ENCODE measurements around the gene STARD3NL.

The STARD3NL gene

DNA sequence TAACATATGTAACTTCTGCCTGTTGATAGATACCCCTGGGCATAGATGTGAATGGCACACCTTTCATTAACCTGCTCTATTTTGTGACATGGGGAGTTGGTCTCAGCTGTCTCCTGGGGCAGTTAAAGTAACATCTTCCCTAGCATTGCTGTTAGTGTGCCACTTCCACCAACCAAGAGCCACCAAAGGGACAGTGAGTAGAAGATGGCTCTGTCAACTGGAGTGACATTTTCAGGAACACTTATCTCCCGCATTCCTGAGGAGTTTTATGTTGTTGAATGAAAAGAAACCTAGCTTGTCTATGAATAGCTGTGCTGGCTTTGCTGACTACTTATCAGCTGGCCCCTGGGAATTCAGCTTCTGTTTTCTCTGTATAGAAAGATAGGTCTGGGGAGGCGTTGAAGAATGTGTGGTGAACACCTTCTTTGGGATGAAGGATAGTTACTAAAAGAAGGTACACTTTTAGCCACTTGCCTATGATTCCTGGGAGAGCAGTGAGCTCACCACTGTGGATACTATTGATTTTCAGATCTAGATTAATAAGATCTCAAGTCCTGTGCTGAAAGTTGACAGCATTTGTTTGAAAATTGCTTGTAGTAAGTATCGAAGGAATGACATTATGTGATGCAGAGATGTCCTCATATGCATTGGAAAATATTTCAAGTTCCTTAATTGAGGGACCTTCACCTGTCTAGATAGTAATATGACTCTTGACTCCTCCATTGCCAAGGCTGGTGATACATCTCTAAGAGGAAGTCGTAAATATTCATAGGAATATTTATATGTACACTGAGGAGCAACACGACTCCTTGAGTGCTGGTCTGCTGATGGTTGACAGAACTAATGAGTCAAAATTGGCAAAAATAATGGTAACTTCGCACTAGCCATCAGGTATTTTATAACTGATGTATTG, 7.6 kb downstream of the STARD3NL start:
- DNase-seq: no peak

DNA sequence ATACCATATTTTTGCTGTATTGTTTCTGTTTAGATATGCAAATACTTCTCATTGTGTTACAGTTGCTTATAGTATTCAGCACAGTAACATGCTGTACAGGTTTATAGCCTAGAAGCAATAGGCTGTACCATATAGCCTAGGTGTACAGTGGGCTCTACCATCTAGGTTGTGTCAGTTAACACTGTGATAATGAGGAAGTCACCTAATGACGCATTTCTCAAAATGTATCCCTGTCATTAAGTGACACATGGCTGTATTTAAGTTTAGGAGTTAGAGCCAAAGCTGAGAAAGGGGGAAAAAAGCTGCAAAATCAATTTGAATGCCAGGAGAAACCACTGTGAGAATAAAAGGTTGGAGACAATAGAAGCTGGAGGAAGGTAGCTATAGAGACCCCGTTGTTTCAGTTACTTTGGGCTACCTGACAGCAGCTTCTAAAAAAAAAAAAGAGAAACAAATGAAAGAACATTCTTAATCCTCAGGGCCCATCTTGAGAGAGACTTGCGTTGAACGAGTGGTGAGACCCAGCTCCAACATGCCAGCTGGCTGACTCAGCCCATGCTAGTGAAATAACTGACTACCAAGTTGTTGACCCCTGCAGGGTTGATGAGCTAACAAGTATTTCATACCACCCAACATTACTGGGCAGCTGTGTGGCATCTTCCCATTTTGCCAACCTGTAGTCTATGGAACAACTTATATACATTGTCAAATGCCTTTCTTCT, 8.7 kb downstream of the STARD3NL start:
- no peak for DNase-seq

DNA sequence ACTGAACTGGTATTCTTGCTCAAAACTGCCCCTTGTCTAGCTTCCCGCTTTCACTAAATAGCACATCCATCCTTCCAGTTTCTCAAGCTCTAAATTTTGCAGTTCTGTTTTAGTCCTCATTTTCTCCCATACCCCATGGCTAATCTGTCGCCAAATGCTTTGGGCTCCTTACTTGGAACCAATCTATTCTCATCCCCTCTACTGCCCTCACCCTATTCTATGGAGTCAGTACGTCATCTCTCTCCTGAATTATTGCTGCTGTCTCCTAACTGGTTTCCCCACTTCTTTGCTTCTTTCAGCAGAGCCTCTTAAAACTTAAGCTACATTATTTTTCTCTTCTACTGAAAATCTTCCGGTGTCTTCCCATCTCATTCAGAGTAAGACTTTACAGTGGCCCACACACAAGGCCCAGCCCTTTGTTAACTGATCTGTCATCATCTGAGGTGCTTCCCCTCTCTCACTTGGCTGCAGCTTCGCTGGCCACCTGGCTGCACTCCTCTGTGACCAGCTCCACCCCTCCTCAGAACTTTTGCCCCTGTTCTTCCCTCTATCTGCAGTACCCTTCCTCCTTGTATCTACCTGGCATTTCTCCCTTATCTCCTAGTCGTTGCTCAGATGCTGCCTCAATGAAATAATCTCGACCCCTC, 9.9 kb downstream of the STARD3NL start:
- no peak for DNase-seq

DNA sequence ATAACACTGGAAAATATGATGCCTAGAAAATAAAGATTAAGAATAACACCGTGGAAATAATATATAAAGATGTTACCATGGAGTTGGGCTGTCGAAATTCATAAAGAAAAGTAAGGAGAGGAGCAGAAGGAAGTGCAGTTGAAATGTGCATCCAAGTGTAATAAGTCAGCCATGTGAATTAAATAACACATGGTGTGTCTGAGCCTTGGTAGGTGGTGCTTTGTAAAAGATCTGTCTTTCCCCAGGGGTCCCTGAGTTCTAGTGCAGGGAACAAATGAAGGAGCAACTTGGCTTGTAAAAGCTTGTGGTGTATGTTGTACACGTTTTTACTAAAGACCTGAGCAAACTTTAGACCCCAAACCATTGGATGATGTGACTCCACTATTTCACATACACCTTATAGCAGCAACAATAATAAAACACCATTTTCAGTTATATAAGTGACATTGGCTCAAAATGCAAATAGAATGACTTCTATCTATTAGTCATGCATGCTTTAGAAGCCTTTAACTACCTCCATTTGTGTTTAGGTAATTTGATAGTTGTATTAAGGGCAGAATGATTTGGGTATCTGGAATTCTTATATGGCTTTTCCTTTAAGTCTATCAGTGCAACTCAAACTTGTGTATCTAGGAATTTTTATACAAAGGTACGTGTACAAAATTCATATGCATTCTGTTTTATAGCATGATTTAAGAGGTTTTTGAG, 11.3 kb downstream of the STARD3NL start:
- no peak for DNase-seq

DNA sequence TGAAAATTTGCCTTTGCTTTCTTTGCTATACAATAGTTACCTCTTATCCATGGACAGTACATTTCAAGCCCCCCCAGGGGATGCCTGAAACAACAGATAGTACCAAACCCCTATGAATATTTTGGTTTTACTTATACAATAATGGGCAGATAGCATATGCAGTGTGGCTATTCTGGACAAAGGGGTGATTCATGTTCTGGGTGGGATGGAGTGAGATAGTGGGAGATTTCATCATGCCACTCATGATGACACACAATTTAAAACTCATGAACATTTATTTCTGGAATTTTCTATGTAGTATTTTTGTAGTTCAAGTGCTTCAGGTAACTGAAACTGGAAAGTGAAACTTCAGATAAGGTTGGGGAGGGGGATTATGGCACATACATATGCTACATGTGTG, 12.0 kb downstream of the STARD3NL start:
- no peak for DNase-seq

DNA sequence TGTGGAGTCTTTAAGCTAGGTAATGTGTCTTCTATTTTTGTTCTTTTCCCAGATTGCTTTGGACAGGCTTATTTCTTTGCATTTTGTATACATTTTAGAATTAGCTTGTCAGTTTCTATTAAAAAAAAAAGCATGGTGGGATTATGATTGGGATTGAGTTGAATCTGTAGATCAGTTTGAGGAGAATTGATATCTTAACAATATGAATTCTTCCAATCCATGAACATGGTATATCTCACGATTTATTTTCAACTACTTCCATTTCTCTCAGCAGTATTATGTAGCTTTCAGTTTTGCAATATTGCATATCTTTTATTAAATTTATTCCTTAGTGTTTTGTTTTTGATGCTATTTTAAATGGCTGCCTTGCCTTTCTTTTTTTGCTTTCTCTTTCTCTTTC, 13.7 kb downstream of the STARD3NL start:
- DNase-seq: no peak

DNA sequence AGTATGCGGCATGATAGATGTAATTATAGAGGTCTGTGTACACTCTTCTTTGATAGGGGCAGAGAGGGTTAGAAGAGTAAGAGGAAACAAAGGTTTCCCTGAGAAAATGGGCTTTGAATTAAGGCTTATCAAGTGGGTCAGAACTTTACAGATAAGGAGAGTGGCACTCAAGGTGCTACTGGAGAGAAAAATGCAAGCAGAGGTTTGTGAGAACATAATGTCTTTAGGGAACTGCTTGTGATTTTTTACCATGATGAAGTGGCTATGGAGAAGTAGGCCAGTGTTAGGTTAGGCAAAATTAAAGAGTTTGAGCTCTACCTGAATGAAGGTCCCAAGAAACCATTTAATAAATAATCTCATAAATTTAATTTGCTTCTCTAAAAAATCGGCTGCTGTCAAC, 14.3 kb downstream of the STARD3NL start:
- DNase-seq: no peak

DNA sequence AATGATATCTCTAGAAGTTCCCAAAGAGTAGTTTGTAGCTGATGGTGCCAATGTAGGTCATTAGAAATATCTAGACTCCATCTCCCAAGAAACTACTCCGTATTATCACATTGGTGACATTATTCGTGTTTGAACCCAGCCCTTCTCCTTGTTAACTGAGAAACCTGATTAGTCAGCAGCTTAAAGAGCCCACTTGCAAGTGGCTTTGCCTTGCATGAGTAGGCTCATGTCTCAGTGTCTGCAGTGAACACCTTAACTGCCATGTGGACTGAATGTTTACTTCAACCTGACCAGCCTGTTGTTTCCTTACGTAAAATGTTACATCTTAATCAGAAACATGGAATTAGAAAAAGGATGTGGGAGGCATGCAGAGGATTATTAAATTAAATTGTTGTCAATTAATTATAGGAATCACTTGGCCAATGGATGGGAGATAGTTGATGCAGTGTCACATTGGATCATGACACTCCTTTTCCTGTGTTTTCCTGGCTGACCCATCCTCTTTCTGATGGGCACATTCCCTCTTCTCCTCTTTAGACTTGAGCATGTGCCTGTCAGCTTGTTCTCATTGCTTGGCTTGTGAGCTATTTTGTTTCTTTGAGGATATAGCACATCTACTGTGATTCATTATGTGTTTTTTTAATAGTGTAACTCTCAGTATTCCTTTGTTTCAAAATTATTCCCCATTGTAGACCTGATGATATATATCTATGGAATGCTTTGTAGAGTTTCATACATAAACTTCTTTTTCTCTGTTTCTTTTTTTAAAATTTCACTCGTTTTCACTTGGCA, 18.0 kb downstream of the STARD3NL start:
- DNase-seq: no peak

DNA sequence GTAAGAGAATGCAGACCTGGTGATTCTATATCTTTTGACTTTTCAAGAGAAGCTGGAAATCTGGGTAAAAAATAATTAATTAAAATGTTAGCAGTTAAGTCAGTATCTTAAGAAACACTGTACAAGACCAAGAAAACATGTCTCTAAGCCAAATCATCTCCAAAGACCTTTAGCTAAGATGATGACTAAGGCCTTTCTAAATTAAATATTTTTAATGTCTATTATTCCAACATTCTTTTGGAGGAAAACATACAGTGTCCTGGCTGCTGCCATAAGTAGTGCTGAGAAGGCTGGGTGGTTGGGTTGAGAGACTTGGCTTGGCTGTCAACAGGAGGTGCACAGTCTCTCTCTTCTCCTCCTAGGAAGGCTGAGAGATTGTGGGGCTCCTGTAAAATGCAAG, 20.3 kb downstream of the STARD3NL start:
- no peak for DNase-seq

DNA sequence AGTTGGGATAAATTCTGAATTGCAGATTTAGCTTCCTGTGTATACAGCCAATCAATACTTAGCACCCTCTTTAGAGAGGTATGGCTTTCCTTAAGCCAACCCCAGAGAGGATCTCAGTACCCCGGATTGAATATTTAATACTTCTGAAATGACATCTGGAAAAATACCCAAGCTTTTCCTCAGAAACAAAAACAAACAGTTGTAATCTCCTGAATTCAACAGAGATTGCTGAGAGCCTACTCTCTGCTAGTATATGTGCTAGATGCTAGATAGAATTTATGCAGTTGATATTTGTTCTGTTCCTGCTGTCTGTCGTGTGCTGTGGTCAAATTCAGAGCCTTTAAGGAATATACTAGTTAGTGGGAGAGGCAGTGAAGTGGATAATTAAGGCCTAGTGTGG, 21.1 kb downstream of the STARD3NL start:
- DNase-seq: no peak

DNA sequence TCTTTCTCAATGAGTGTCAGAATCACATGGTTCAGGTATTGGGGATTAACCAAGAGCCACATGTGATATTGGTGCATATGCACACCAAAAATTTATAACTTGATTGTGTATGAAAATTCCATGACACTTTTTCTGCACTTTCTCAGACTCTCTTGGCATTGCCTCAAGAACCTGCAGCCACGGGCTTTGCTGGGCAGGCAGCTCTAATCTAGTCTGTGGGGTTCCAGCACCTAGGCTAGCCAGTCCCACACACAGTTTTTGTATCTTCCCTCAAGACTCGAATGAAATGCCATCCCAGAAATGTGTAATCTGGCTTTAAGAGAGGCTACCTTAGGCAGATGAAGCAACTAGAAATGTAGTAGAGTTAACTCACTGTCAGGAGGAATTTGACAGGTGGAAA, 21.7 kb downstream of the STARD3NL start:
- DNase-seq: no peak

DNA sequence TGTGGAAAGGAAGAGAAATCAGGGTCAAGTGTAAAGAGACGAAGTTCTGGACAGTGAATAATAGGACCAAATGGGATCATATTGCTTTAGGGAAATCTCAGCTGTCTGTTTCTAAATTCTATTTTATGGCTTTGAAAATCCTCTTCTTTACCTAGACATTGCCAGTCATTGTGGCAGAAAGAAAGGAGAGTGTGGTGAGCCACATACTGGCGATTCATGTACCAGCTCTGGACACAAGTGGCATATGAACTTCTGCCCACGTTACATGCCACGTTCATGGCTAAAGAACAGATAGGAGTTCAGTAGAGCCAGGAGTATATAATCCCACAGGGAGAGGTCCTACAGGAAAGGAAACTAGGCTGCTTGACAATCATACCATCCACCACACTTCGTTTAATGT, 28.0 kb downstream of the STARD3NL start:
- DNase-seq: no peak

DNA sequence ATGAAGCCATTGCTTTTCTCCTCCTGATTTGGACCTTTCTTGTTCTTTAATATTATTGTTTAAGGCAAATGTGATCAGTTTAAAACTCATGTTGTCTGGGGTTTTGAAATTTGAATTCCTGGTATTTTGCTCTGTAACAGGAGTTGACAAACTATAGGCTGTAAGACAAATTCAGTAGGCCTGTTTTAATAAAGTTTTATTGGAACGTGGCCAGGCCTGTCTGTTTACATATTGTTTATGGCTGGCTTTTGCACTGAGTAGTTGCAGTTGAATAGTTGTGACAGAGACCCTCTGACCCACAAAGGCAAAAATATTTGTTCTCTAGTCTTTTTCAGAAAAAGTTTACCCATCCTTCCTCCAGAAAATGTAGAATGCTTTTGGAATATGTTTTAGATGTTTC, 29.8 kb downstream of the STARD3NL start:
- no peak for DNase-seq

DNA sequence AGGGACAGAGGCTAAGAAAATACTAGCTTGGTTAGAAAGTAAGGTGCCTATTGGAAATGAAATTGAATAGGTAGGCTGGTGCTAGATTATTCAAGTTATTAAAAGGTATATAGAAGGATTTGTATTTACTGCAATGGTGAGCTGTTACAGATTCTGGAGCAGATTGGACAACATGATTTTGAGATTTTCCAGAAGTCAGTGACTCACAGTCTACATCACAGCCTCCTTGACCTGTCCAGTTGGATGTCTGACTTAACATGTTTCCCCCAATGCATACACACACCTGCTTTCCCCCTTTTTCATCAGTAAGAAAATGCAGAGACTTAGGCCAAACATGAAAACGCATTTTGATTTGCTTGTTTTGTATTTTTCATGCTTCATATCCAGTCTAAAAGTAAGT, 33.4 kb downstream of the STARD3NL start:
- no peak for DNase-seq

DNA sequence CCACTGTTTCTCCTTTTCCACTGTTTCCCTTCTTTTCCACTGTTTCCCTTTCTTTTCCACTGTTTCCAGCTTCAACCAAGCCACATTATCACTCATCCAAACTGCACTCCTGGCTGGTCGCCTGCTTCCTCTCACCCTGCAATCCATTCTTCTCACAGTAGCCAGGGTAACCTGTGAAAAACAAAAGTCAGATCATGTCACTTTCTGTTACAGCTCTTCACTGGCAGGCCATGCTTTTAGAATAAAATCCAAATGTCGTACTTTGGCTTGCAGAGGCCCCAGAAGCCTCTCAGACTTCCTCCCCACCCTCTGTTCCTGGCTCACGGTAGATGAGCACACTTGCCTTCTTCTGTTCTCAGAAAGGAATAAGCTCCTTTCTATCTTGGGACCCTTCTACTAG, 33.9 kb downstream of the STARD3NL start:
- DNase-seq: no peak

DNA sequence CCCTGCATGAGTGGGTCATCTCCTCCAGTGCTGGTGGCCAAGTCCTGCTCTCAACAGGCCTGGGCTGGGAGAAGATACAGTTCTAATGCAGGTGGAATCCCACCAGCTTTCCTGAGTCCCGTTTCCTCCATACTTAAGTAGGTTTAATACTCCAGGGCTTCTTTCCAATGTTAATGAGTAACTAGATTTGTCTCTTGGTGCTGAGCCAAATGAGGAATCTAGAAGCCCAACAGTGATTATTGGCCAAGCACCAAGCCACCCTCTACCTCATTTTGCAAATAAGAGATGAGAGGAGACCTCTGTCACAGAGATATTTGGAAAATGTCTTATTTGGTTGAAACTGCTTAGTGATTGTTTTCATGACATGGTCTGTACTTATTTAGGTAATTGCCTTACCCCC, 37.1 kb downstream of the STARD3NL start:
- no peak for DNase-seq

DNA sequence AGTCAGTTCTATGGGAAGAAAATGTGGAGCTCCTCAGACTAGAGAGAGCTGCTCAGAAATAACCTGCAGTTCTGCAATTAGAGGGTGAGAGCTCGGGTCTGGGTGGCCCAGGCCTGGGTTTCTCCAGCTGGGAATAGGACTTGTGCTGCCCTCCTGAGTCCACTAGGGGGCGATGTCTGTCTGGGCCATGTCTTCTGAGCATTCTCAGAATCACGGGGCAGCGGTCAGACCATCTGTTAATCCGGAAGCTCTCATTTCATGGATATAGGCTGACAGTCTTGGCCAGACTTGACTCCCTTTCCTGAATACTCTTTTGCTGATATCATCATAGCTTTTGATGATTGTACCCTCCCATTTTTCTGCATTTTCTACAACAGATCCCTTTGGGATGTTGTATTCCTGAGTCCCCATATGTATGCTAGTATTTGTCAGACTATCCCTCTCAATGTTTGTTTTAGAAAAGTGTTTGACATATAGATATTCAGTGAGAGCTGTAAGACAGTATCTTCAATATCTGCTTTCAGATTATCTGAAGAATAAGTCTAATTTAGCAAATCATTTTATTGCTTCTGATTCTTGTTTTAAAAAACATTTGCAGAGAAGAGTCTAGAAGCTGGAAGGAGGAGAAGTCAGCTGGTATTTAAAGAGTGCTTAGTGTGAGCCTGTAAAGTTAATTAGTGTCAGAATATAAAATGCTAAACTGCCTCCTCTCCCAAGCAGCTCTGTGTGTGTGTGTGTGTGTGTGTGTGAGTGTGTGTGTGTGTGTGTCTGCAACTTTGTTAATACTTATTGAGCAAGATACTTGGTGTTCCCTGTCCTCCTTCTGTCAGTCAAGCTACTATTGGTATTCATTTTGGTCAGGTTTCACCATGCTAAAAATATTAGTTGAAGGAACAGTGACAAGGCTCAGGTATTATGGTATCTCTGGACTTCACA, 38.0 kb downstream of the STARD3NL start:
- peak; percentile 80 for DNase-seq

DNA sequence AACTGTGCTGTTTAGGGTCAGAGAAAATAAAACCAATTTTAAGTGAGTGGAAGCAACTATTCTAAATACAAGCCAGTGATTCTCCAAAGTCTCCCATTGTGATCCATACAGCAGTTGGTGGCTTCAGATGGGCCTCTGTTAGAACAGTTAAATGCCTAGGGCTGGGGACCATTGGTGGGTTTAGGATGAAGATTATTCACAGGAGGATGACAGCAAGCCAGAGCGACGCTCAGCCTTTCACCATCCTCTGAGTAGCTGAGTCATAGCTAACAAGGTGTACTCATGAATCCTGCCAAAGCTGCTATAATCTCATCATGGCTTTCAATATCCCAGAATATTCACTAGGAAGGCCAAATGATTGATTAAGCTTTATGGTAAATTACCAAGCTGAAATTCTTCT, 39.6 kb downstream of the STARD3NL start:
- no peak for DNase-seq

DNA sequence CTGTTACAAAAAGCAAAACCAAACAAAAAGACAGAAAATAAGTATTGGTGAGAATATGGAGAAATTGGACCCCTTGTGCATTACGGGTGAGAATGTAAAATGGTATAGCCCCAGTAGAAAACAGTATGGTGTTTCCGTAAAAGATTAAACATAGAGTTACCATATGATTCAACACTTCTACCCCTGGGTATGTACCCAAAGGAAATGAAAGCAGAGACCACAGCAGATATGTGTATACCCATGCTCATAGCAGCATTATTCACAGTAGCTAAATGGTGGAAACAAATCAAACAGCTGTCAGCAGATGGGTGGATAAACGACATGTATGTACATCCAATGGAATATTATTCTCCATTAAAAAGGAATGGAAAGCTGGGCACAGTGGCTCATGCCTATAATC, 42.4 kb downstream of the STARD3NL start:
- DNase-seq: no peak

DNA sequence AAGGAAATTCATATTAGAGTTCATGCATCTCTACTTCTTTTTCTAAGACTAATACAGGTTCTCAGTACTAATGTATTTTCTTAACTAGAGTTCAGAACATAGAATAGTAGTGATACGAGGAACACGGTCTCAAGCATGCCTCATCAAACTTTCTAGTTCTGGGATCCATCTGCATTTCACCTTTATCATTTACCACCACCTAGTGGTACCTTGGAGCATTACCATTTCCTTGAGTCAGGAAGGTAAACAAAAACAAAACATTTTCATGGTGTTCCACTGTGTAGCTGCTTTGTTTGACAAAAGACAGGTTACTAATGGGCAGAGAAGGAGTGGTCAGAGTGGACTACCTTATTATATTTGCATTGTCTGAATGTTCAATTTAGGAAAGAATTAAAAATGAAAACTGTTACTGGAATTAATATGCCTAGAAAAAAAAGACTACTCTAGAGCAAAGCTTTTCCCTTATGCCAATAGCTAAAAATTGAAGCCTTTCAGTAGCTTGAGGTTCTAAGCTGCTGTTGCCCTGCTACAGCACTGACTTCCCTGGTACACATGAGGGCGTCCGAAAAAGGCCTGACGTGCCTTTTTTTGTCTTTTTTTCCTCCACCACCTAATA, 44.5 kb downstream of the STARD3NL start:
- DNase-seq: no peak

DNA sequence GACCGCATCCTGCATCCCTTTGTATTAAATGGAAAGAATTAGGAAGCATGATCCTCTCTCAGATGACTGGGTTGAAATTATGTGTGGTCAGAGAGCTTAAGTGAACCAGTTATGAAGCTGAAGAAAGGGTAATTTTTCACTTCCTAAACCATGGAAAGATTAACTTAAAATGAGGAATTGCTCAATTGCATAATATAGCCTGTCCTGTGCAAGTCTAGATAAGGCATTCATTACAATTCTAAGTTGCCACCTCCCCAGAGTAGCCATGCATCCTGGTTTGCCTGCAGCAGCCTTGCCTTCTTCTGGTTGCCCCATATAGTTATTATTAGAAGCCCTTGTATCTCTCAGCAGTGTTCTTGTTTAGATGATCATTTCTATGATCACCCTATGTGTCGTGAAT, 45.3 kb downstream of the STARD3NL start:
- DNase-seq: no peak

All from stimulated activated CD4-positive, alpha-beta T cell treated with anti-CD3 and anti-CD28 coated beads, Interleukin-15, amount 100 ng/mL, for 24 hours (primary cell).